Rectal smooth muscle tissue (tissue), 1 donor: ENCODE data around the gene SRSF3.
A peak's percentile ranks its signal among the peaks of the same experiment; 100 is the strongest.
"Not testable (repeated sequence)": the region's sequence is repeated elsewhere in the genome, so short reads cannot be mapped to it uniquely, and the experiment has no call there.

Experiments used
- H3K27ac ChIP-seq: one replicate; pipeline ENCODE4 v1.7.0; 2013; ENCODE audit warnings: low read depth, low read length, inconsistent platforms
- H3K27me3 ChIP-seq: one replicate; pipeline ENCODE4 v1.7.0; 2013; ENCODE audit warnings: low read length; ENCODE audit not compliant: control insufficient read depth, insufficient read depth
- H3K36me3 ChIP-seq: one replicate; pipeline ENCODE4 v1.7.0; 2013; ENCODE audit warnings: low read length; ENCODE audit not compliant: control insufficient read depth, insufficient read depth
- H3K4me1 ChIP-seq: one replicate; pipeline ENCODE4 v1.7.0; 2013; ENCODE audit warnings: low read length; ENCODE audit not compliant: control insufficient read depth, insufficient read depth
- H3K4me3 ChIP-seq: one replicate; pipeline ENCODE4 v1.7.0; 2013; ENCODE audit warnings: low read length
- H3K9ac ChIP-seq: one replicate; pipeline ENCODE4 v1.7.0; 2013; ENCODE audit warnings: low read length

The SRSF3 gene

GRCh38 chr6:36610041-36610955 is 16.1 kb downstream of the SRSF3 start:
- peaks cover 11% of the 10 kb centered on the region for H3K4me1 ChIP-seq
- H3K36me3 ChIP-seq: peaks cover 25% of the 10 kb centered on the region
- no peak overlapping the region for H3K27ac ChIP-seq
- H3K4me3 ChIP-seq: no peak overlapping the region
- no peak overlapping the region for H3K9ac ChIP-seq
- H3K27me3 ChIP-seq: no peaks in the 10 kb centered on the region

GRCh38 chr6:36610956-36611336 is 16.8 kb downstream of the SRSF3 start:
- Histone ChIP-seq H3K4me3 (no peak overlapping the region), H3K27me3 (no peaks in the 10 kb centered on the region), H3K4me1 (peaks cover 5% of the 10 kb centered on the region), H3K36me3 (peaks cover 20% of the 10 kb centered on the region), H3K27ac (no peak overlapping the region), H3K9ac (no peak overlapping the region)

GRCh38 chr6:36611679-36612078 is 17.5 kb downstream of the SRSF3 start:
- not testable (repeated sequence) for H3K9ac ChIP-seq, H3K4me3 ChIP-seq, H3K4me1 ChIP-seq, H3K27me3 ChIP-seq
- peaks cover 18% of the 10 kb centered on the region for H3K36me3 ChIP-seq
- H3K27ac ChIP-seq: peak overlapping the region; percentile 10

GRCh38 chr6:36612101-36612625 is 18.0 kb downstream of the SRSF3 start:
- Histone ChIP-seq H3K36me3 (peaks cover 18% of the 10 kb centered on the region), H3K9ac (no peak overlapping the region), H3K4me1 (no peaks in the 10 kb centered on the region), H3K27me3 (no peaks in the 10 kb centered on the region), H3K4me3 (no peak overlapping the region), H3K27ac (no peak overlapping the region)

- Histone ChIP-seq H3K27ac (no peak overlapping the region), H3K9ac (no peak overlapping the region), H3K4me1 (no peaks in the 10 kb centered on the region), H3K36me3 (peaks cover 10% of the 10 kb centered on the region), H3K4me3 (no peak overlapping the region), H3K27me3 (no peaks in the 10 kb centered on the region)
Measured at GRCh38 chr6:36613200-36613995, 19.2 kb downstream of the SRSF3 start.

- Histone ChIP-seq H3K4me3 (no peak overlapping the region), H3K4me1 (no peaks in the 10 kb centered on the region), H3K27ac (no peak overlapping the region), H3K36me3 (peaks cover 8% of the 10 kb centered on the region), H3K9ac (no peak overlapping the region), H3K27me3 (no peaks in the 10 kb centered on the region)
Measured at GRCh38 chr6:36615018-36615761, 21.0 kb downstream of the SRSF3 start.

- Histone ChIP-seq H3K36me3 (peaks cover 8% of the 10 kb centered on the region), H3K4me3 (no peak overlapping the region), H3K4me1 (no peaks in the 10 kb centered on the region), H3K9ac (no peak overlapping the region), H3K27ac (no peak overlapping the region), H3K27me3 (no peaks in the 10 kb centered on the region)
Measured at GRCh38 chr6:36616893-36617521, 22.8 kb downstream of the SRSF3 start.

GRCh38 chr6:36618366-36619355 is 24.5 kb downstream of the SRSF3 start:
- Histone ChIP-seq H3K4me3 (no peak overlapping the region), H3K4me1 (peaks cover 8% of the 10 kb centered on the region), H3K27me3 (no peaks in the 10 kb centered on the region), H3K27ac (no peak overlapping the region), H3K36me3 (no peaks in the 10 kb centered on the region), H3K9ac (no peak overlapping the region)

- no peaks in the 10 kb centered on the region for H3K36me3 ChIP-seq
Measured at GRCh38 chr6:36621371-36621855, 27.3 kb downstream of the SRSF3 start.

GRCh38 chr6:36622901-36623546 is 28.9 kb downstream of the SRSF3 start:
- Histone ChIP-seq H3K36me3 (no peaks in the 10 kb centered on the region), H3K27me3 (no peaks in the 10 kb centered on the region), H3K4me3 (peak overlapping the region; percentile 24), H3K4me1 (peaks cover 16% of the 10 kb centered on the region), H3K27ac (no peak overlapping the region), H3K9ac (peak overlapping the region; percentile 3)

More at GRCh38 chr6:36621371-36621855, 27.3 kb downstream of the SRSF3 start:
- Histone ChIP-seq H3K4me3 (no peak overlapping the region), H3K9ac (no peak overlapping the region), H3K27me3 (no peaks in the 10 kb centered on the region), H3K27ac (no peak overlapping the region), H3K4me1 (peaks cover 11% of the 10 kb centered on the region)
